CD4-positive, alpha-beta T cell treated with Interleukin-4 for 1 hour (primary cell): ENCODE results near the gene MEGF8.

Experiments
- DNase-seq, 2 donors: peaks; one replicate each; pipeline ENCODE4 v3.0.0-alpha.2; 2020 to 2022

The MEGF8 gene

GRCh38 chr19:42396381-42397262 lies 71.2 kb downstream of the MEGF8 start:
- DNase-seq, result peak; percentile 97 to 98

GRCh38 chr19:42397263-42398166 lies 72.1 kb downstream of the MEGF8 start:
- DNase-seq, result no peak

- no peak for DNase-seq
Measured at GRCh38 chr19:42400404-42400803, 75.0 kb downstream of the MEGF8 start.

GRCh38 chr19:42401365-42402303 lies 76.2 kb downstream of the MEGF8 start:
- DNase-seq, result peak; percentile 70 to 76

- DNase-seq, result no peak
Measured at GRCh38 chr19:42402376-42403116, 77.1 kb downstream of the MEGF8 start.

- no peak for DNase-seq
Measured at GRCh38 chr19:42403586-42403985, 78.2 kb downstream of the MEGF8 start.

- no peak for DNase-seq
Measured at GRCh38 chr19:42406111-42406510, 80.7 kb downstream of the MEGF8 start.

GRCh38 chr19:42407085-42407815 lies 81.8 kb downstream of the MEGF8 start:
- no peak for DNase-seq

- no peak for DNase-seq
Measured at GRCh38 chr19:42407816-42408175, 82.4 kb downstream of the MEGF8 start.

- no peak for DNase-seq
Measured at GRCh38 chr19:42409477-42409876, 84.0 kb downstream of the MEGF8 start.

- no peak for DNase-seq
Measured at GRCh38 chr19:42410371-42410770, 84.9 kb downstream of the MEGF8 start.

GRCh38 chr19:42411581-42412178 lies 86.2 kb downstream of the MEGF8 start:
- no peak for DNase-seq

GRCh38 chr19:42412227-42412626 lies 86.8 kb downstream of the MEGF8 start:
- DNase-seq, result no peak

- no peak for DNase-seq
Measured at GRCh38 chr19:42412661-42413076, 87.2 kb downstream of the MEGF8 start.

GRCh38 chr19:42419309-42419708 lies 93.9 kb downstream of the MEGF8 start:
- no peak for DNase-seq

GRCh38 chr19:42420055-42420544 lies 94.7 kb downstream of the MEGF8 start:
- DNase-seq, result peak; percentile 77 to 83

- DNase-seq, result no peak
Measured at GRCh38 chr19:42421101-42421500, 95.7 kb downstream of the MEGF8 start.

- DNase-seq, result no peak
Measured at GRCh38 chr19:42421591-42422031, 96.2 kb downstream of the MEGF8 start.

GRCh38 chr19:42422092-42422900 lies 96.9 kb downstream of the MEGF8 start:
- DNase-seq, result no peak
